GM19023 (cell line): ENCODE measurements around the gene MFAP3.
"Not testable (repeated sequence)": the region's sequence is repeated elsewhere in the genome, so short reads cannot be mapped to it uniquely, and the experiment has no call there.

ENCODE experiments used
- ATAC-seq: cut with Tn5 transposase; IDR thresholded peaks from one replicate; pipeline ENCODE4 v1.9.1; 2021; ENCODE audit warnings: mild to moderate bottlenecking, moderate library complexity; ENCODE audit not compliant: unreplicated experiment

The MFAP3 gene

GRCh38 chr5:154038707-154039457, at the start of gene MFAP3, which contains the start of gene FAM114A2:
Gene MFAP3, plus strand, starts transcription at chr5:154038967. Its CDS starts 10,756 bp downstream, at chr5:154049723.
Gene FAM114A2, minus strand, starts transcription at chr5:154038910. Its CDS starts 3,957 bp downstream, at chr5:154034953.
- peak; percentile 98 for ATAC-seq

GRCh38 chr5:153991168-153991567, 47.6 kb upstream of the MFAP3 start:
- no peak for ATAC-seq

GRCh38 chr5:153998010-153998409, 40.8 kb upstream of the MFAP3 start:
- ATAC-seq = no peak

GRCh38 chr5:153998768-153999167, 40.0 kb upstream of the MFAP3 start:
- no peak for ATAC-seq

- no peak for ATAC-seq
Observed at GRCh38 chr5:153999995-154000394, 38.8 kb upstream of the MFAP3 start.

- ATAC-seq = no peak
Observed at GRCh38 chr5:154000703-154001102, 38.1 kb upstream of the MFAP3 start.

- no peak for ATAC-seq
Observed at GRCh38 chr5:154002093-154002492, 36.7 kb upstream of the MFAP3 start.

GRCh38 chr5:154002511-154003020, 36.2 kb upstream of the MFAP3 start:
- ATAC-seq = no peak

- no peak for ATAC-seq
Observed at GRCh38 chr5:154005648-154006047, 33.1 kb upstream of the MFAP3 start.

GRCh38 chr5:154010660-154011059, 28.1 kb upstream of the MFAP3 start:
- ATAC-seq = no peak

GRCh38 chr5:154015071-154015693, 23.6 kb upstream of the MFAP3 start:
- no peak for ATAC-seq

- not testable (repeated sequence) for ATAC-seq
Observed at GRCh38 chr5:154018919-154019318, 19.8 kb upstream of the MFAP3 start.

- ATAC-seq = no peak
Observed at GRCh38 chr5:154025951-154026350, 12.8 kb upstream of the MFAP3 start.

GRCh38 chr5:154031937-154032489, 6.8 kb upstream of the MFAP3 start:
- ATAC-seq = no peak

GRCh38 chr5:154034944-154035343, 3.8 kb upstream of the MFAP3 start:
- no peak for ATAC-seq

GRCh38 chr5:154038261-154038706, 483 bp upstream of the MFAP3 start:
- peak; percentile 61 for ATAC-seq

GRCh38 chr5:154039458-154039829, 677 bp downstream of the MFAP3 start:
- ATAC-seq = no peak

- ATAC-seq = no peak
Observed at GRCh38 chr5:154042766-154043165, 4.0 kb downstream of the MFAP3 start.

GRCh38 chr5:154044099-154044498, 5.3 kb downstream of the MFAP3 start:
- ATAC-seq = no peak

- ATAC-seq = no peak
Observed at GRCh38 chr5:154044581-154044980, 5.8 kb downstream of the MFAP3 start.

- no peak for ATAC-seq
Observed at GRCh38 chr5:154046486-154046885, 7.7 kb downstream of the MFAP3 start.

GRCh38 chr5:154047324-154047723, 8.6 kb downstream of the MFAP3 start:
- no peak for ATAC-seq
